WERI-Rb-1 (cell line): ENCODE results near the gene SETBP1.

Source experiments
- DNase-seq: peaks from one replicate; pipeline ENCODE4 v3.0.0-alpha.2; 2020
- H3K27ac ChIP-seq: fragments of 250-450 bp; sonication (Bioruptor Pico); 2 replicates; pipeline ENCODE4 v1.5.1; 2020; ENCODE audit warnings: mild to moderate bottlenecking, moderate library complexity
- H3K27me3 ChIP-seq: fragments of 250-450 bp; sonication (Bioruptor Pico); 2 replicates; pipeline ENCODE4 v1.5.1; 2021; ENCODE audit warnings: mild to moderate bottlenecking, low read depth, moderate library complexity; ENCODE audit not compliant: insufficient read depth, severe bottlenecking
- H3K36me3 ChIP-seq: fragments of 250-450 bp; sonication (Bioruptor Pico); 2 replicates; pipeline ENCODE4 v1.5.1; 2020; ENCODE audit warnings: mild to moderate bottlenecking, moderate library complexity
- H3K4me3 ChIP-seq: 2 replicates; pipeline ENCODE4 v1.5.1; 2011; ENCODE audit warnings: low read depth, mild to moderate bottlenecking, control low read depth, low read length
- H3K9me3 ChIP-seq: fragments of 250-450 bp; sonication (Bioruptor Pico); 2 replicates; pipeline ENCODE4 v1.5.1; 2021; ENCODE audit warnings: mild to moderate bottlenecking, moderate library complexity; ENCODE audit not compliant: severe bottlenecking
- CTCF ChIP-seq: IDR thresholded peaks from 2 replicates; pipeline ENCODE4 v1.5.1; 2011; ENCODE audit warnings: low read depth, mild to moderate bottlenecking, control low read depth, inconsistent platforms, low read length

Gene SETBP1

GRCh38 chr18:44871771-44872170, 191.1 kb downstream of the SETBP1 start:
- H3K27ac ChIP-seq: no peak overlapping the region
- no peak overlapping the region for H3K4me3 ChIP-seq
- TF ChIP-seq CTCF: no peak
- no peak for DNase-seq
- no peaks in the 10 kb centered on the region for H3K27me3 ChIP-seq
- H3K36me3 ChIP-seq: no peaks in the 10 kb centered on the region
- H3K9me3 ChIP-seq: no peaks in the 10 kb centered on the region

- no peak for TF ChIP-seq CTCF
- H3K36me3 ChIP-seq: no peaks in the 10 kb centered on the region
- no peak overlapping the region for H3K27ac ChIP-seq
- no peak for DNase-seq
- H3K9me3 ChIP-seq: no peaks in the 10 kb centered on the region
- no peak overlapping the region for H3K4me3 ChIP-seq
- H3K27me3 ChIP-seq: no peaks in the 10 kb centered on the region
These were observed 195.3 kb downstream of the SETBP1 start for GRCh38 chr18:44876024-44876423.

- no peak for TF ChIP-seq CTCF
- H3K27ac ChIP-seq: no peak overlapping the region
- H3K4me3 ChIP-seq: no peak overlapping the region
- H3K9me3 ChIP-seq: no peaks in the 10 kb centered on the region
- DNase-seq: no peak
- no peaks in the 10 kb centered on the region for H3K27me3 ChIP-seq
- no peaks in the 10 kb centered on the region for H3K36me3 ChIP-seq
These were observed 196.1 kb downstream of the SETBP1 start for GRCh38 chr18:44876755-44877154.

DNA sequence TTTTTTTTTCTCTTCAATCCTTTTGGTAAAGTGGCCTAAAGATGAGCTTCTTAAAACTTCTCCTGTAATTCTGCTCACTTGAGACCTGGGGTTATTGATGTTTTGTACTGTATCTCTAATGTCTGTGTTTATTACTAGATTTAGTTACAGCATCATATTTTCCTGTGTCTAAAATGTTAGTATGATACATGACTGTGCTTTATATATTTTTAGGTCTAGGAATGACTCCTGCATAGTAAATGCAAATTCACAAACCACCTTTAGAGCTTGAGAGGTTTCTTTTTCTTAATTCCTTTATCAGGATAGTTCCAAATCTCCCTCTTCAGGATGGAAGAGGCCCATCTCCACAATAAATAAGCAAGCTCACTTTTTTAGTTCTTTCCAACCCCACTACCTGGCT, 197.6 kb downstream of the SETBP1 start:
- no peak for DNase-seq
- no peaks in the 10 kb centered on the region for H3K36me3 ChIP-seq
- H3K27ac ChIP-seq: no peak overlapping the region
- H3K9me3 ChIP-seq: no peaks in the 10 kb centered on the region
- TF ChIP-seq CTCF: no peak
- H3K4me3 ChIP-seq: no peak overlapping the region
- no peaks in the 10 kb centered on the region for H3K27me3 ChIP-seq

DNA sequence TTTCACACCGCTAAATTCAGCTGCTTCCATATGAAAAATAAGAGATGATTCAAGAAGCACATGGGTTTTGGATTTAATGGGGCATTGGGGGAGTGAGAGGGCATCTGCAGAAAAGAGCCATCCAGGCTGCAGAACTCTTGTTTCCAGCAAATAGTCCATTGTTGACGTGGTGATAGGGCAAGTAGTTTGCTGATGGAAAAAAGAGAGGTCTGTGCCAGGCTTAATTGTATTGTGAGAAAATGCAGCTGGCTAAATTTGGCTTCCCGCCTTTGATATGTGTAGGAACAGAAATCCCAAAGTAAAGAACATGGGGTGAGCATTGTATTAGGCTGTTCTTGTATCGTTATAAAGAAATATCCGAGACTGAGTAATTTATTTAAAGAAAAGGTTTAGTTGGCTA, 199.5 kb downstream of the SETBP1 start:
- DNase-seq: no peak
- Histone ChIP-seq H3K4me3 (no peak overlapping the region), H3K27ac (no peak overlapping the region), H3K9me3 (no peaks in the 10 kb centered on the region), H3K36me3 (no peaks in the 10 kb centered on the region), H3K27me3 (no peaks in the 10 kb centered on the region)
- TF ChIP-seq CTCF: no peak

GRCh38 chr18:44881461-44882162, 200.9 kb downstream of the SETBP1 start:
- Histone ChIP-seq H3K9me3 (no peaks in the 10 kb centered on the region), H3K27me3 (no peaks in the 10 kb centered on the region), H3K27ac (no peak overlapping the region), H3K4me3 (no peak overlapping the region), H3K36me3 (no peaks in the 10 kb centered on the region)
- no peak for TF ChIP-seq CTCF
- no peak for DNase-seq
